IPS-15b (cell line): ENCODE results near the gene PAX6.
A peak's percentile ranks its signal among the peaks of the same experiment; 100 is the strongest.

Source experiments
- H3K27me3 ChIP-seq: one replicate; pipeline ENCODE4 v1.6.1; 2013; ENCODE audit warnings: low read length; ENCODE audit not compliant: control insufficient read depth, insufficient read depth
- H3K36me3 ChIP-seq: one replicate; pipeline ENCODE4 v1.6.1; 2013; ENCODE audit warnings: low read length; ENCODE audit not compliant: control insufficient read depth, insufficient read depth
- H3K4me1 ChIP-seq: one replicate; pipeline ENCODE4 v1.6.1; 2013; ENCODE audit warnings: mild to moderate bottlenecking, low read length; ENCODE audit not compliant: control insufficient read depth, insufficient read depth
- H3K4me3 ChIP-seq: one replicate; pipeline ENCODE4 v1.5.1; 2013; ENCODE audit warnings: low read depth, low read length
- H3K9ac ChIP-seq: one replicate; pipeline ENCODE4 v1.6.1; 2013; ENCODE audit warnings: low read depth, mild to moderate bottlenecking, low read length
- H3K9me3 ChIP-seq: one replicate; pipeline ENCODE4 v1.6.1; 2013; ENCODE audit warnings: mild to moderate bottlenecking, low read length; ENCODE audit not compliant: control insufficient read depth, insufficient read depth

PAX6 gene

DNA sequence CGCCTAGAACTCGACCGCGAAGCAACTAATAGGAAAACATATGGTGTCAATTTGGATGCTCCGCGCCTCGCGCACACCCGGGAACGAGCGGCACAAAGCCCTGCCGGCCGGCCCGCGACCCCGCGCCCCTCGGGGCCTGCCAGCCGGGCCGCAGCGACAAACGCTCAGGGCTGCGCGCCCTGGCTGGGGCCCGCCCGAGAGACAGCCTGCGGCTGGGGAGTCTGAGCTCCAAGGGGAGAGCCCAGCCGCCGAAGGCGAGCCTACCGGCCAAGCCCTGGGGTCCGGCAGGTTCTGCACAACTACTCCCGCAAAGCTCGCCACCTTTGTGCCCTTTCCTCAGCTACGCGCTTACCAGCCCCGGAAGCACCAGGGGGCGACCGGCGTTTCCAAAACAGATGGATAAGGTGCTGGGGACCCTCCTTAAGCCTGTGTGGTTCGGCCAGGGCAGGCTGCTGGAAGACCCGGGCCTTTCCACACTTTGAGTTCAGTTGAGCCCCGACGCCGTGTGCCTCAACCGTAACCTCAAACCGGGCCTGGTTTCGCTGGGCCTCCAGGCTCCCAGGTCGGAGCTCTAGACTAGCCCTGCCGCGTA, 6.0 kb downstream of the PAX6 start:
- peaks cover 100% of the 10 kb centered on the region for H3K27me3 ChIP-seq
- peak overlapping the region; percentile 45 for H3K4me3 ChIP-seq
- H3K9ac ChIP-seq: peak overlapping the region; percentile 12
- no peaks in the 10 kb centered on the region for H3K36me3 ChIP-seq
- no peaks in the 10 kb centered on the region for H3K9me3 ChIP-seq
- H3K4me1 ChIP-seq: peaks cover 24% of the 10 kb centered on the region

DNA sequence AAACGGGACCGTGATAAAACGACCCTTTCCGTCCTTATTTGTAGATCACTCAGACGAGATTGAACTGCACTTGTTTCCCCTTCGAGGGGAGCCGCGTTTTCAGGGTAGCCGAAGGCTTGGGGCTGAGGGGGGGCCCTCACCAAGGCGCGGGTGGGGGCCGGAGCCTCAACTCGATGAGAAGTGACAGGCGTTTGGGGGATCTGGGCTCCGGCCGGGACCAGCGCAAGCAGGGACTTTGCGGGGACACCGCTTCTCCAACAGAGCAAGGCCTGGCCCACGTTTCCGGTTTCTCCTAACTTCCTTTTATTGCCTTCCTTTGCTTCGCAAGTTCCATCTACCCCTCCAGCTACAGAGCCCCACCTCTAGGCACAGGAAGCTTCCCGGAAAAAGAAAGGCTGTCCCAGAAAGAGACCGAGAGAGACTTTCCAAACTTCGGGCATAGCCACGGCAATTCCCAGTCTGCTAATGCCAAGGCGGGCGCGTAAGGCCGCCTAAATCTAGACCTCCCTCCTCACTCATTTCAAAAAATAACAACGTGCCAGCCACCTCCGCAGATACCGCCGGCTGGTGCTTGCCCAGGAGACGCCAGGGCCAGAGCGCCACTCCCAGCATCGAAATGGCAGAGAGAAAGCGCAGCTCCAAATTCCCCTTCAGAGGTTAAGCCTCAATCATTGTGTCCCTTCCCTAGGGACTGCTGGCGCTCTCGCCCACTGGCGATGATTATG, 6.6 kb downstream of the PAX6 start:
- Histone ChIP-seq H3K27me3 (peaks cover 100% of the 10 kb centered on the region), H3K4me3 (peak overlapping the region; percentile 45), H3K4me1 (peaks cover 21% of the 10 kb centered on the region), H3K9ac (peak overlapping the region; percentile 12), H3K9me3 (no peaks in the 10 kb centered on the region), H3K36me3 (no peaks in the 10 kb centered on the region)

DNA sequence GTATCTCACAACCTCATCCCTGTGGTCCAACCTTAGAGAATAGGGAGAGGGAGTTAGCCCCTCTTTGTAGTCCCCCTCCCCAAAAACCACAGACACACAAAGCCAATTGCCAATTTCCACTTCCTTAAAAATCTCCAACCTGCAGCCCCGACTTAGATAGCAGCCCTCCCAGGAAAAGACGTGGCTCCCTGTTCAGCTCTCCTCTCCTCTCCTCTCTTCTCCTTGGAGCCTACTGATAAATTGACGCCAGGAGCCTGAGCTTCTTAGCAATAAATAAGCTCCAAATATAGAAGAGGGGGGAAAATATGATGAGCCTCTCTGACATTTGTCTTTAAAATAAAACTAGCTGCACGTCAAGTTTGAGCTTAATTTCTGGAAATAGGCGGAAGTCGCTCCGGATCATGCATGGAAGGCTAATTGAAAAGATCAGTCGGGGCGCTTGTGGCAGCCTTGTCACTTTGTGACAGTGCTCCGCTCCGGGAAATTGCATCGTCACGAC, 7.3 kb downstream of the PAX6 start:
- H3K4me3 ChIP-seq: peak overlapping the region; percentile 45
- H3K9me3 ChIP-seq: no peaks in the 10 kb centered on the region
- peaks cover 100% of the 10 kb centered on the region for H3K27me3 ChIP-seq
- peaks cover 17% of the 10 kb centered on the region for H3K4me1 ChIP-seq
- no peak overlapping the region for H3K9ac ChIP-seq
- no peaks in the 10 kb centered on the region for H3K36me3 ChIP-seq

DNA sequence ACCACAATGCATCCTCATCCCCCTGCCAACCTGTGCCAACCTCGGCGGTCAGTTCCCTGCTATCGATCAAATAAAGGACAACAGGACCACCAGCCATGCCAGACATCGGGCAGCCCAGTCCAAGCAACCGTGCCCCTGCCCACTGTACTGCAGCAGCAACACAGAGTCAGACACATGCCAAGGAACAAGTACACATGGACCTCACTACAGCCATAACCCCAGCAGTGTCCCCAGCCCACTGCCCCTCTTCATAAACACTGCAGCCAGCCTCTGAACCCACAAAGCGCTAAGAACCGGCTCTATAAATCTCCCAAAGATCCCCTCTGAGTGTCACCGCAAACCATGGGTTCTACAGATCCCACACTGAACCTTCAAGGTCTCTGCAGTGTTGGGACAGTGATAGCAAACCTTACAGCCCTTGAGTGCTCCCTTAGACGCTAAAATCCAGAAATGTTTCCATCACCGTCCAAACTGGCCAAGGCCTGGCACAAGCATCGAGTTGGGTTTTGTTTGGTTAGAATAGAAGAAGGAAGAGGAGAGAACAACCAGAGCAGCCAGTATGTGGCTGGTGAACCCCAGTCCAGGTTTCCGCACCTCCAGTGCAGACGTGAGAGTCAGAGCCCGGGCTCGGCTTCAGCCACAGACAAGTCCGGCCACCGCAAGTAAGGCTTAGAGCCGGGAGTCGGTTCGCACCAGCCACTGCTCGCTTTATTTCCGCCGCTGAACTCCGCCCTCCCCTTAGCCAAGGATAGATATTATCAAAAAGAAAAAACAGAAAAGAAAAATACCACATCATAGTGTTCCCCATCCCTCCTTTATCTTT, 7.9 kb downstream of the PAX6 start:
- no peak overlapping the region for H3K9ac ChIP-seq
- peak overlapping the region; percentile 45 for H3K4me3 ChIP-seq
- H3K27me3 ChIP-seq: peaks cover 100% of the 10 kb centered on the region
- H3K4me1 ChIP-seq: peaks cover 13% of the 10 kb centered on the region
- no peaks in the 10 kb centered on the region for H3K36me3 ChIP-seq
- no peaks in the 10 kb centered on the region for H3K9me3 ChIP-seq

DNA sequence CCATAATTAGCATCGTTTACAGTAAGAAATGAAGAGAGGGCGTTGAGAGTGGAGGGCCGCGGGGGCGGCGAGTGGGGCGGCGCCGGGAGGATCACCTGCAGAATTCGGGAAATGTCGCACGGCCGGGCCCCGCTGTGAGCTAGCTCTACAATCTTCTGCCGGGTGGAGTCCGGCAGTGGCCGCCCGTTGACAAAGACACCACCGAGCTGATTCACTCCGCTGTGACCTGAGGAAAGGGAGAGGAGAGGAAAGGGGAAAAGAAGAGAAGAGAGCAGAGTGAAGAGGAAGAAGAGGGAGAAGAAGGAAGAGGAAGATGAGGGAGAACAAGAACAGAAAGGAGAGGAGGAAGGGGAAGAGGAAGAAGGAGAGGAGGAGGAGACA, 8.5 kb downstream of the PAX6 start:
- H3K36me3 ChIP-seq: no peaks in the 10 kb centered on the region
- peaks cover 12% of the 10 kb centered on the region for H3K4me1 ChIP-seq
- H3K4me3 ChIP-seq: no peak overlapping the region
- H3K9me3 ChIP-seq: no peaks in the 10 kb centered on the region
- H3K9ac ChIP-seq: no peak overlapping the region
- H3K27me3 ChIP-seq: peaks cover 100% of the 10 kb centered on the region

DNA sequence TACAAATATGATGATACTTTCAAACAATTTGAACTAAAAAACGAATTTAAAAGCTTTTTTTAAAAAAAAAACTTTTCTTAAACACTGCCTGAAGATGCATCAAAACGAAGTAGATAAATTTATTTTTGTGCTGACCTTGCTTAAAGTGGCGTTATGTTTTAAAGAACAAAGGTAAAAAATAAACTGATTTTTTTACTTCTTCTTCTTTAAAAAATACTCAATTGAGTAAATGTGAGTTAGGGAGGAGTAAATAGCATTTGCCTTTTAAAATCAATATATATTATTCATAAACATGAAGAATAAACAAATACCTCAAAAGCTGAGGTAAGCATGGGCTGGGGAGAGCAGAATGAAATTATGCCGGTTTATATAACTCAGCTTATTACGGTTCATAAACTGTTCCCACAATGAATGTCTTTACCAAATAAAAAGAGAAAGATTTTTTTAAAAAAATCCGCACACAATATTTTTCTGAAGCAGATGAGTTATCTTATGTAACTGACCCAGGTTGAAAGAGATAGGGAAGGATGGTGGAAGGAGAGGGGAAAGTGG, 9.0 kb downstream of the PAX6 start:
- Histone ChIP-seq H3K9me3 (no peaks in the 10 kb centered on the region), H3K9ac (no peak overlapping the region), H3K36me3 (no peaks in the 10 kb centered on the region), H3K4me3 (no peak overlapping the region), H3K4me1 (peaks cover 8% of the 10 kb centered on the region), H3K27me3 (peaks cover 100% of the 10 kb centered on the region)

DNA sequence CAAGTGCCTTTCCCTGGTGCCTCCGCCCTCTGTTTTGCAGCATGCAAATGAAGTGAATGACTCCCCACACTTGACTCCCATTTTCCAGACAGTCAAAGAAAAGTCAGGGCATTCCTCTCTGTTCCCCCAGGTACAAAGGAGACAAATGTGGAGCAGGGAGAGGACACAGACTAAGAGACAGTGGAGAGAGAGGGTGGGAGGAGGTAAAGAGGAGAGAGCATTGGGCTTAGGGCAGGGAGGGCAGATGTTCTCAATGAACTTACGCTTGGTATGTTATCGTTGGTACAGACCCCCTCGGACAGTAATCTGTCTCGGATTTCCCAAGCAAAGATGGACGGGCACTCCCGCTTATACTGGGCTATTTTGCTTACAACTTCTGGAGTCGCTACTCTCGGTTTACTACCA, 9.8 kb downstream of the PAX6 start:
- Histone ChIP-seq H3K36me3 (no peaks in the 10 kb centered on the region), H3K4me3 (peak overlapping the region; percentile 11), H3K4me1 (peaks cover 8% of the 10 kb centered on the region), H3K9ac (no peak overlapping the region), H3K27me3 (peaks cover 99% of the 10 kb centered on the region), H3K9me3 (no peaks in the 10 kb centered on the region)

DNA sequence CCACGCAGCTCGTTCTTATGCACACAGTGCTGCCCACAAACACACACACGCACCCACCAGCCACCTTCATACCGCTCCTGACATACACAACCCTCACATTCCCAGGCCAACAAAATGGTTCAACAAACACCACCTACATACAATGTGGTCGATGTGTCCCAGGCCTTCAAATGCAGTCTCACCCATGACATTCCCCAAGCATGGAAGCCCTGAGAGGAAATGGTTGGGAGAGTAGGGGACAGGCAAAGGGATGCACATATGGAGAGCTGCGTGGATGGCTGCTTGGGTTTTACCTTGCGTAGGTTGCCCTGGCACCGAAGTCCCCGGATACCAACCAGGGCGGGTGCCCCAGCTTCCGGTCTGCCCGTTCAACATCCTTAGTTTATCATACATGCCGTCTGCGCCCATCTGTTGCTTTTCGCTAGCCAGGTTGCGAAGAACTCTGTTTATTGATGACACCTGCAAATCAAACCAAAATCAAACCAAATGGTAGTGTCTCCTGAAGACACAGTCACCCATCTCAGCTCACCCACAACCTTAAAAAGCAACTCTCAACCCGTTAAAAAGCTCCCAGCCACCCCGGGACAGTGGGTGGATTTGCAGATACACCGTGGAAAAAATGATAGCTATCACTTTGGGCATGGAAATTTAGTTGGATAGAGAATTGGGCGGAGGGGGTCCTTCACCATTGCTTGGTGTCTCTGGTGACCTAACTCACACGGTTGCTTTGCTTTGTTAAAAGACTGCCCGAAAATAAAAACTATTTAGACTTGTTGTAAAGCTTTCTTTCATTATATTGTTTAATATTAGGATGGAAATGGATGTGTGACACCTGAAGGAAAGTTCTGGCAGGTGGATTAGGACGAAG, 10.5 kb downstream of the PAX6 start:
- peaks cover 99% of the 10 kb centered on the region for H3K27me3 ChIP-seq
- H3K4me1 ChIP-seq: peaks cover 8% of the 10 kb centered on the region
- H3K36me3 ChIP-seq: no peaks in the 10 kb centered on the region
- H3K9ac ChIP-seq: no peak overlapping the region
- peak overlapping the region; percentile 11 for H3K4me3 ChIP-seq
- H3K9me3 ChIP-seq: no peaks in the 10 kb centered on the region

DNA sequence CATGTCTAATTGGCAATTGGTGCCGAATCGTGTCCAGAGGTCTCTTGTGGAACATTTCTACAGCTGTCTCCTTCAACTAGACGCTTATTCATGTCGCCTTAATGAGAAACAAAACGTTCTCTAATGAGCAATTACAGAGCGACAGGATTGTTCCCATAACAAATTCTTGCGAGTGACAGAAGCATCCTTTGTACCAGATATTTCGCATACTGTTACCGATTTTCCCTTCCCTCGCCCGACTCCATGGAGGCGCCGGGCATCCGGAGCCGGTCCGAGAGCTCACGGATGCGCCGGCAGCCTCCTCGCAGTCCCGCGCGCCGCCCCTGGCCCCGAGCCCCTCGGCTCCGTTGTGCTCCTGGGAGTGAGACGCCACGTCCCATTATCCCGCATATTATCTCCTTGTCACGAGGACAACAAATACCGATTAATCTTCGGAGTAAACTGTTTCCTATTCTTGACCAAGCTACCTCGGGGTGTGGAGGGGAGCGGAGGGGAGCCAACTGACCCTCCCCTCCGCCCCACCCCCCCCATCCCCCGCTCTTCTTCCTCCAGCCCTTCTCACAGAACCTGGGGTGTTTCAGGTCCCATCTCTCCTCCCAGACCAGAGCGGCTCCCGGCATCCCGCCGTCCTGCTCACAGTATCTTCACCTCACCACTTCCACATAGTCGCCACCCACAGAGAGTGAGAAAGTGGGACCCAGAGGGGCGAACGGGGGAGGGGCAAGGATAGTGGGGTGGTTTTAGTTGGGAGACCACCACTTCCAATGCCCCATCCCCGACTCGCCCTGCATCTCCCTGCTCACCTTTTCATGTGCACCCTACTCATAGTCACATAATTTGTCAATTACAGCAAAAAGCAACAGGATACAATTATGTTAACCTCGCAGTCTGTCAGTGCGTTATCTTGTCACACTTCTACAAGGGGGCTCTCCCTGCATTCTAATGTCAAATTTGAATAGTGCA, 11.4 kb downstream of the PAX6 start:
- Histone ChIP-seq H3K9me3 (no peaks in the 10 kb centered on the region), H3K4me3 (peak overlapping the region; percentile 67), H3K36me3 (no peaks in the 10 kb centered on the region), H3K27me3 (peaks cover 99% of the 10 kb centered on the region), H3K4me1 (peaks cover 8% of the 10 kb centered on the region), H3K9ac (no peak overlapping the region)
